ENCODE data around the gene P3H1.

- TF ChIP-seq CTCF (conservative IDR thresholded peaks at IDR 0.05; ENCODE audit: low read depth in 2 of 2), result no peak
- no peak for TF ChIP-seq EZH2phosphoT487 (IDR thresholded peaks at IDR 0.05; ENCODE audit: unreplicated experiment)
- TF ChIP-seq EZH2 (IDR thresholded peaks at IDR 0.05; ENCODE audit: low read depth, unreplicated experiment), result no peak
- no peak for TF ChIP-seq POLR2AphosphoS5 (IDR thresholded peaks at IDR 0.05; ENCODE audit: low read depth)
- no peak for TF ChIP-seq REST (IDR thresholded peaks at IDR 0.05; ENCODE audit: unreplicated experiment)
- TF ChIP-seq, protein P1, sequence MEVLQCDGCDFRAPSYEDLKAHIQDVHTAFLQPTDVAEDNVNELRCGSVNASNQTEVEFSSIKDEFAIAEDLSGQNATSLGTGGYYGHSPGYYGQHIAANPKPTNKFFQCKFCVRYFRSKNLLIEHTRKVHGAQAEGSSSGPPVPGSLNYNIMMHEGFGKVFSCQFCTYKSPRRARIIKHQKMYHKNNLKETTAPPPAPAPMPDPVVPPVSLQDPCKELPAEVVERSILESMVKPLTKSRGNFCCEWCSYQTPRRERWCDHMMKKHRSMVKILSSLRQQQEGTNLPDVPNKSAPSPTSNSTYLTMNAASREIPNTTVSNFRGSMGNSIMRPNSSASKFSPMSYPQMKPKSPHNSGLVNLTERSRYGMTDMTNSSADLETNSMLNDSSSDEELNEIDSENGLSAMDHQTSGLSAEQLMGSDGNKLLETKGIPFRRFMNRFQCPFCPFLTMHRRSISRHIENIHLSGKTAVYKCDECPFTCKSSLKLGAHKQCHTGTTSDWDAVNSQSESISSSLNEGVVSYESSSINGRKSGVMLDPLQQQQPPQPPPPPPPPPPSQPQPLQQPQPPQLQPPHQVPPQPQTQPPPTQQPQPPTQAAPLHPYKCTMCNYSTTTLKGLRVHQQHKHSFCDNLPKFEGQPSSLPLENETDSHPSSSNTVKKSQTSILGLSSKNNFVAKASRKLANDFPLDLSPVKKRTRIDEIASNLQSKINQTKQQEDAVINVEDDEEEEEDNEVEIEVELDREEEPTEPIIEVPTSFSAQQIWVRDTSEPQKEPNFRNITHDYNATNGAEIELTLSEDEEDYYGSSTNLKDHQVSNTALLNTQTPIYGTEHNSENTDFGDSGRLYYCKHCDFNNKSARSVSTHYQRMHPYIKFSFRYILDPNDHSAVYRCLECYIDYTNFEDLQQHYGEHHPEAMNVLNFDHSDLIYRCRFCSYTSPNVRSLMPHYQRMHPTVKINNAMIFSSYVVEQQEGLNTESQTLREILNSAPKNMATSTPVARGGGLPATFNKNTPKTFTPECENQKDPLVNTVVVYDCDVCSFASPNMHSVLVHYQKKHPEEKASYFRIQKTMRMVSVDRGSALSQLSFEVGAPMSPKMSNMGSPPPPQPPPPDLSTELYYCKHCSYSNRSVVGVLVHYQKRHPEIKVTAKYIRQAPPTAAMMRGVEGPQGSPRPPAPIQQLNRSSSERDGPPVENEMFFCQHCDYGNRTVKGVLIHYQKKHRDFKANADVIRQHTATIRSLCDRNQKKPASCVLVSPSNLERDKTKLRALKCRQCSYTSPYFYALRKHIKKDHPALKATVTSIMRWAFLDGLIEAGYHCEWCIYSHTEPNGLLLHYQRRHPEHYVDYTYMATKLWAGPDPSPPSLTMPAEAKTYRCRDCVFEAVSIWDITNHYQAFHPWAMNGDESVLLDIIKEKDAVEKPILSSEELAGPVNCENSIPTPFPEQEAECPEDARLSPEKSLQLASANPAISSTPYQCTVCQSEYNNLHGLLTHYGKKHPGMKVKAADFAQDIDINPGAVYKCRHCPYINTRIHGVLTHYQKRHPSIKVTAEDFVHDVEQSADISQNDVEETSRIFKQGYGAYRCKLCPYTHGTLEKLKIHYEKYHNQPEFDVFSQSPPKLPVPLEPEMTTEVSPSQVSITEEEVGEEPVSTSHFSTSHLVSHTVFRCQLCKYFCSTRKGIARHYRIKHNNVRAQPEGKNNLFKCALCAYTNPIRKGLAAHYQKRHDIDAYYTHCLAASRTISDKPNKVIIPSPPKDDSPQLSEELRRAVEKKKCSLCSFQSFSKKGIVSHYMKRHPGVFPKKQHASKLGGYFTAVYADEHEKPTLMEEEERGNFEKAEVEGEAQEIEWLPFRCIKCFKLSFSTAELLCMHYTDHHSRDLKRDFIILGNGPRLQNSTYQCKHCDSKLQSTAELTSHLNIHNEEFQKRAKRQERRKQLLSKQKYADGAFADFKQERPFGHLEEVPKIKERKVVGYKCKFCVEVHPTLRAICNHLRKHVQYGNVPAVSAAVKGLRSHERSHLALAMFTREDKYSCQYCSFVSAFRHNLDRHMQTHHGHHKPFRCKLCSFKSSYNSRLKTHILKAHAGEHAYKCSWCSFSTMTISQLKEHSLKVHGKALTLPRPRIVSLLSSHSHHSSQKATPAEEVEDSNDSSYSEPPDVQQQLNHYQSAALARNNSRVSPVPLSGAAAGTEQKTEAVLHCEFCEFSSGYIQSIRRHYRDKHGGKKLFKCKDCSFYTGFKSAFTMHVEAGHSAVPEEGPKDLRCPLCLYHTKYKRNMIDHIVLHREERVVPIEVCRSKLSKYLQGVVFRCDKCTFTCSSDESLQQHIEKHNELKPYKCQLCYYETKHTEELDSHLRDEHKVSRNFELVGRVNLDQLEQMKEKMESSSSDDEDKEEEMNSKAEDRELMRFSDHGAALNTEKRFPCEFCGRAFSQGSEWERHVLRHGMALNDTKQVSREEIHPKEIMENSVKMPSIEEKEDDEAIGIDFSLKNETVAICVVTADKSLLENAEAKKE (CRISPR knock-in tag; IDR thresholded peaks at IDR 0.05), result no peak
- TF ChIP-seq JUNB (IDR thresholded peaks at IDR 0.05; ENCODE audit: unreplicated experiment), result no peak
- TF ChIP-seq STAT1 (IDR thresholded peaks at IDR 0.05; ENCODE audit: unreplicated experiment), result no peak
- TF ChIP-seq NANOG (IDR thresholded peaks at IDR 0.05; ENCODE audit: borderline replicate concordance), result no peak
Observed at GRCh38 chr1:42742617-42743316, 24.1 kb downstream of the P3H1 start.
